NCI-H526 treated with DMSO at 0.1 percent for 48 hours (cell line): ENCODE data around the gene ADCY2.

Experiments
- DNase-seq: peaks from one replicate; lab custom pipeline; 2025; lab: John Stamatoyannopoulos, UW

The ADCY2 gene

DNA sequence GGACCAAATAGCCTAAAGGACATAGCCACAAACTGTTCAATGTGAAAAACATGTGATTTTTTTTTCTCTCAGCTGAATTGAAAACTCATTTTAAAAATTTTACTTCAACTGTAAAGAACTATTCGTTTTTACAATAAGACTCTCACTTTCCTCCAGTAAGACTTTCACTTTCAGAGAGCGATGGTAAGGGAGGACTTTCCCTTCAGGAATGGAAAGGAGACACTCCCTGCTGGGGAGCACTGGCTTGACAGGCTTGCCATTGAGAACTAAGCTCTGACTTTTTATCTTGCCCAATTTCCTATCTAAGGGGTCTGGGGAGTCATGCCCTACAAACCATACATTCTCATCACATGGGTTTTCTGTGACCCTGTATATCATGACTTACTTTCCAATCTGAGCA is 268.3 kb downstream of the ADCY2 start:
- no peak for DNase-seq

DNA sequence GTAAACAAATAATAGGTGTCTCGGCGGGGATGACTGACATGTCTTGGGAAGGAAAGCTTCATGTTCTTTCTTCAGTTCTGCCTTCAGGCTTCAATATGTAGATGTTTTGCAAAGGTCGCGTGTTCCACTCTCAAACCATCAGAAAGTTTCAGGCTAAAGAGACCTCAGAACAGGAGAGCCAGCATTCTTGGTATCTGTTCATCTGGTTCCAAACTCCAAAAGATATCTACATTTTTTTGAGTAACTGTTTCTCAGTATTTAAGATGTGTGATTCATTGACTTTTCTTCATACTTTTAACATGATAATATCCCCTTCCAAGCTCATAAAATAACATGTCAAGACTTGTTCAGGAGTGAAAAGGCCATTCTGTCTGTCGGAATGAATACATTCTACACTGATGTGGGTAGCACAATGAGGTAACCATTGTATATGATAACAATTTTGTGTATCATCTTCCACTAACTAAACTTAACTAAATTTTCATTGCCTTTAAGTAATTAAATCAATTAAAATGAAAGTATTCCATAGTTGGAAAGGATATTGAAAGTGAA is 271.4 kb downstream of the ADCY2 start:
- no peak for DNase-seq

DNA sequence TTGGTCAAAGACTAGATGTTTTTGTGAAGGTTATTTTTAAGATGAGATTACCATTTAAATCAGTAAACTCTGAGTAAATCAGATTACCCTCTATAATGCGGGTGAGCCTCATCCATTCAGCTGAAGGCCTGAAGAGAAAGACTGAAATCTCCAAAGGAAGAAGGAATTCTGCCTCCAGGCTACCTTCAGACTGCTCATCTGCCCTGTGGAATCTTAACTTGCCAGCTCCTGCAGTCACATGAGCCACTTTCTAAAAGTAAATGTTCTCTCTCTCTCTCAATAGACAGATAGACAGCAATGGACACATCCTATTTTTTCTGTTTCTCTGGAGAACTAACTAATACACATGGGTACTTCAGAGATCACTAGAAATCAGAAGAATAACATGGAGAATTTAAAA is 272.2 kb downstream of the ADCY2 start:
- DNase-seq = no peak

DNA sequence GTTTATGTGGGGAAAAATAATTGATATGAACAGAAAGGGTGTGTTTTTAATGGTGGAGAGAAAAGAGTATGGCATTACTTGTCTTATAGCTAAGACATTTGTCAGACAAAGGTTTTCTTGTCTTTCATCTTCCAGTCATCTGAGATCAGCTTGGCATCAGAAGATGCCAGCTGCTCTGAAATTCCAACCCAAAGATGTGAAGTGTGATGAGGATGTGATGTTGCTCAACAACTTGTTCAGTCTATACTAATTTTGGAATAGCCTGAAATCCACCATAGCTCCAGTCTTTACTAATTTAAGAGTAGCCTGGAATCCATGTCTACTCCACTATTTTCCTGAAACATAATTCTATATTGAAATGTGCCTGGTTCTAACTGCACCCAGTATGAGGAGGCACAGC is 272.7 kb downstream of the ADCY2 start:
- no peak for DNase-seq

DNA sequence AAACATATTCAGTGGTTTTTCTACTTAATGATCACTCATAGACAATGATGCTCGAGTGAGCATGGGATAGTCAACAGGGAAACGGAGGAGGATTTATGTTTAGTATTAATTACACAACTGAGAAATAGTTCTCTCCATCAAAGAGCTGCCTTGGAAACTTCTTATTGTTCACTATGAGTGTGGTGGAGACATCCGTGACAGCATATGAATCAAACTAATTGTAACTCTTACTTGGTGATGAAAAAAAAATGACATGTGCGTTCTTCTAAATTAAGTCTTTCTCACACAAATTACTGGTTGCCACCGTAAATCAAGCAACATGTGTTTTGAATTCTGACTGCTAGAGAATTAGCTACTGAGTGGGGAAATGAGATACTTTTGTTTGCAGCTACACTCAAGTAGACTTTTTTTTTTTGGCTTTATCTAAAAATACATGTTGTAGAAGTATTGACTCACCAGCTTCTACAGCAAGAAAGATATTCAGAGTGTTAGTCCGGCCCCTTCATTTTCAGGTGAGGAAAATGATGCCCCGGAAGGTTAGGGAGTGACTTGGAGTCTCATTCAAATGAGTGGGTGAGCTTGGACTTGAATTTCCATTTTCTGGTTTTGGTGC is 275.5 kb downstream of the ADCY2 start:
- DNase-seq = no peak

DNA sequence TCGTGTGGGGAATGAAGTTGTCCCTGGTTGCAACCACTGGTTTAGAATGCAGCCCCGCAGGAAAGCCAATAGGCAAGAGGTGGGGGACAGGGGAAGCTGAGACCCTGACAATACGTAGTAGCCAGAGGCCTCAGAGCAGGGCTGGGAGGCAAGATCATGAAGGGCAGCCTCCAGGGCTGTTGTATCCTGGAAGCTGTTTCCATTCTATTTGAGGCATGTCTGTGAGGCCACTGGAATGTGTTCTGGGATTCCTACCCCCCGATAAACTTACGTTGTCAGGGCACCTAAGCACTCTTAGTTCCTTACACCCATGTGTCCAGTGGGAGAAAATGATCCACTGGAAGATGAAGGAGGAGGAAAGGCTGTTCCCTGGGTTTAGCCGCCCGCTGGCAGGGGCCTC is 277.7 kb downstream of the ADCY2 start:
- DNase-seq = no peak

DNA sequence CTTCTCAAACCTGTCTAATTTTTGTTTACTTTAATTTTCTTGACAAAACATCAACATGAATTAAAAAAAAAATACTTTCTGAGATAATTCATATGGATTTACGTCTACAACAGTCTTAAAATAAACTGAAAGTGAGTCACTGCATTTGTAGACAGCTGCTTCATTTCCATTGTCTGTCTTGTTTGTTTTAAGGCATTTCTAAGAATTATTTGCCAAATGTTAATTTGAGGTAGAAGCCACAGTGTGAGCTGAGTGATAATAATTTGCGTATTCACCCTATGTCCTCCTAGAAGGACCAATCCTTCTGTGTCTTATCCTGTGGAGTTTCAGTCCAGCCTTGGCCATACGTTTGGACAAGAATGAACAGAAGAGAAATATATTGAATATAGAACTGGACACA is 280.5 kb downstream of the ADCY2 start:
- no peak for DNase-seq

DNA sequence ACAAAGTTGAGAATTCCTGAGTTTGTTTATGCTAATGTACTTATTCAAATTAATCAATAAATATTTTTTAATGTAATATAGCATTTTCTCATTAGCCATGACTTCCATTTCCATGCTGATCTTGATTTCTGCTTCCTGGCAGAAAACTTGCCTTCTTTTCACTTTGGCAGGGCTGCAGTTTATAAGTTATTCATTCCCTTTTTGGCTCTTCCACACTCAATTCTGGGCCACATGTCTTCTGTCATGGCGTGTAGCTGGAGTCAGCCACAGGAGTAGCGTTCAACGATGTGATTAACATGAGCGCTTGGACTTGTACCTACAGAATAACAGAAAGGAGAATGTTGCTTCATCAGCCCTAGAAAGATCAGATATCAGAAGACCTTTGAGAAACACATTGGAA is 282.1 kb downstream of the ADCY2 start:
- DNase-seq = no peak

DNA sequence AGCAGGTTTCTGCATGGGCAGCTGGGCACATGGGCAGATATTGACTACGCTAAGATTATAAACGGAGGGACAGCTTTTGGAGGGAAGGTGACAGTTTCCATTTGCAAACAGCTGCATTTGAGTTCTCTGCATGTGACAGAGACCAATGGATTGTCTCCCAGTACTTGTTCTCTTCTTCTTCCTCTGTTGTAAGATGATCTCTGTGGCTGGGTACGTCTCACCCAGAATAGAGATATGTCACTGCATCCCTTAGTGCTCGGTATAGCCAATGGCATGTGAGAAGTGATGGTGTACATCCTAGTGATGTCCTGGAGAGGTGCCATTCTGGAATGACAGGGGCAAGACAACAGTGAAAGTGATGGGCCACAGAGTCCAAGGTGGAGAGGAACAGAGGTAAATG is 283.7 kb downstream of the ADCY2 start:
- no peak for DNase-seq

DNA sequence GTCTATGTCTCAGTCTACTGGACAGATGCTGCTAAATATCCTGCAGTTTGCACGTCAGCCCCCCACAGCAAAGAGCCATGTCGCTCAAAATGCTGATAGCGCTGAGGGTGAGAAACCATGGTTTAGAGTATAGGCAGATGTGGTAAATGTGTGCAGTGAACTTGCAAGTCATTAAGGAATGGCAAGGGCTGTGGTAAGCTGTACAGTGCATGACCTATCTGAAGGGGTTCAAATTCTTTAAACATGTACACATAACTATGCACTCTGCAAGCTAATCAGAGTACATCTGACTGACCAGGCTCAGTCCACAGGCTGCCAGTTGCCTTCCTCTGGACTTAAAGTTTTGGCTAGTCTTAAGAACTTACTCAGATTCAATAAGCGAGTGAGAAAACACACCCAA is 284.3 kb downstream of the ADCY2 start:
- DNase-seq = no peak

DNA sequence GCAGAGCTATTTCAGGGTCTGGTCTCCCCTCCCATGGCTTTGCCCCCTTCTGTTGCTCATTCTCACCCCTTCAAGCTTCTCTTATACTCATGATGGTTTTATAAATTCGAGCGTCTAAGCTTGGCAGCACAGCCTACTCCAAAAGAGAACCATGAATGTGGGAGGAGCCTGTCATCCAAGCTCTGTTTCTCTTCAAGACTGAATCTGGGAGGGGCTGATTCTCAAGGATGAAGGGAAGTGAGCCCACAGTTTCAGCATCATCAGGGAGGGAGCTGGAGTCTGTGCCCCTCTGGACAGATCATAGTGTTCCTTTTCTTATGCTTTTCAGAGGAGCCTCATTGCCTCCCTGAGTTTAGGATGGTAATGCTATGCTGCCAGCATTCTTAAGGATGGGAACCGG is 286.4 kb downstream of the ADCY2 start:
- DNase-seq = no peak

DNA sequence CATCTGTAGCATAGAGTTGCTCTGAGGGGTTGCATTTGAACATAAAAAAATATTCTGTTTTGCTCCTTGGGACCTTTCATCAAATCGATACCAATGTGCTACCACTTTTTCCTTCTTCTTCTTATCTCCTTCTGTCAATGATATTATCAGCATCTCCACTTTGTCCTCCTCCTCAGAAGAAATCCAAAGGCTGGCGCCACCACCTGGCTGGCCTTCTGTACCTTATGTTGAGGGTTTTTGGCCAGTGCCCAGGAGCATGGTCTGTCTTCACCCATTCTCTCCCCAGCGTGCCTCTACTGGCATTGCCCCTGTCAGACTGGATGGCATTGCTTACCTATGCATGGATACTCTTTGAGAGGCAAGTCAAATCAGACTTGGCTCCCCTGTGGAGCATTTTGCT is 287.8 kb downstream of the ADCY2 start:
- DNase-seq = no peak

DNA sequence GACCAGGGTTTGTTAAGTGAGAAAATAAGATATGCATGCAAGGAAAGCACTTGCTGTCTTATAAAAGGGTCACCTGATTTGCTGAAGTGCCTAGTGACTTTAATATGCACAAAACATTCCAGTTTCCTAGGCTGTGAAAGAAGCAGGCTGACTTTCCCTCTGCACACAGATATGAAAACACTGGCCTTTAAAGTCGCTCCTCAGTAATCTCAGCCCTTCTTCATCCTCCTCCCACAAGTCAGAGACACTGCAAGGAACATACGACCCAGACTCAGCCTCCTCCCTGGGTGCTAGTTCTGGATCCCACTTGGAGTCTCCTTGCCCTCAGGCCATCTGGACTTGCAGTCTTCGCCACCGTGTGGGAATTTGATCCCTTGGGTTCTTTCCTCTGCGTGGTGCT is 288.9 kb downstream of the ADCY2 start:
- DNase-seq = no peak

DNA sequence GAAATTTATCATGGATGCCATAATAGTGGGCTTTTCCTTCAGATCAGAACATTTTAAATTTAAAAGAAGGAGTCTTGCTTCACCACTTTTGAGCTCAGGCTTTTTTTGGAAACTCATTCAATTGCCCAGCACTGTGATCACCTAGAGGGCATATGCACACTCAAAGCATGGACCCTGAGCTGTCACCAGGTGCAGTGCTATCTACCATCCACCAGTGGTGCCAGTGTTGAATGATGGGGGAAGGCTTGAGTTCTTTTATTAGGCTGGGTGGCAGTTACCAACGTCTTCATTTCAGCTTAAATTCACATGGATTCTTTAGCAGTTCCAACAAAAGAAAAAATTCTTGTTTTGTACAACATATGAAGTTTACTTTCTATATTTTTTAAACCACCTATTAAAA is 290.9 kb downstream of the ADCY2 start:
- no peak for DNase-seq

DNA sequence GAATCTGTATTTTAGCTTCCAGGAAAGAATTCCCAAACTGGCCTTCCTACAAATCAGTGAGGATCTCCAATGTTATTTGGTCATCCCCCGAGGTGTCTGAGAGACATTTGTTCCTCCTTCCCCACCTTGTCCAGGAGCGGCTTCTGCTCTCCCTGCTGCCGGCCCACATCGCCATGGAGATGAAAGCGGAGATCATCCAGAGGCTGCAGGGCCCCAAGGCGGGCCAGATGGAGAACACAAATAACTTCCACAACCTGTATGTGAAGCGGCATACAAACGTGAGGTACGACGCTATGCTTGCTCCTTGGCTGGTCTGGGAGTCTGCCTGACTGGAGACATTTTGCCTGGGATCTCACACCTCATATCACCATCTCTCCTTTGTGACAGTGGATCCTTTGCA is 294.6 kb downstream of the ADCY2 start:
- no peak for DNase-seq

DNA sequence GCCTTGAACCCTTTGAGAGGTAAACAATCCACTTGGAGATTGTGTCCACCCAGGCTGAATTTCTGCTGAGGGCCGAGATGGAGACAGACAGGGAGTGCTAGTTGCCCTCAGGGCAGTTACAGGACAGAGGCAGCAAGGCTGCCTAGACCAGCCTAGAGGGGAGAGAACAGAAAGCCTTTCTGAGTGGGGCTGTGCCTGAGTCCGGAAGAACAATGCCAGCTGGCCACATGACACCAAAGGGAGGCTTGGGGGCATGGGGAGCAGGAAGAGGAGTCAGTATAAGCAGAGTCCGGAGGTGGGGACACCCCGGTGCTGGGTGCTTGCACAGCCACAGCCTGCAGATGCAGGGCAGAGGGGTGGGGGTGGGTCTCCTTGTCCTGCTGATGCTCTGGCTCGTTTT is 309.3 kb downstream of the ADCY2 start:
- DNase-seq = no peak

DNA sequence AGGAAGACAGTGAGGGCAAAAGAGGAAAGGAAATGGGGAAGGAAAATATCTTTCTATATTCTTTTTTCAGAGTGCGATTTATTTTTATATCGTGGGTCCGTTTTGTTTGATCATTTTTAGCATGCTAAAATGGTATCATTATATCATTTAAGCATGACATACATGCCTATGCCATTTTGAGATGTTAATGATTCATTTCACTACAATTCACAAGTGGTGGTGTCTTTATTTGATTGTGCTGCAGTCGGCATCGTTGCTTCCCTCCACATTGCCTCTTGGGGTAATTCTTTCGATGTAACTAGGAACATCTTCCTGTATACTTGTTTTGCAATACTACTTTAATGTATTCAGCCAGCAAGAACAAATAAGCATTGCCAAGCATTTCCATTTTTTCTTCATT is 309.8 kb downstream of the ADCY2 start:
- no peak for DNase-seq

DNA sequence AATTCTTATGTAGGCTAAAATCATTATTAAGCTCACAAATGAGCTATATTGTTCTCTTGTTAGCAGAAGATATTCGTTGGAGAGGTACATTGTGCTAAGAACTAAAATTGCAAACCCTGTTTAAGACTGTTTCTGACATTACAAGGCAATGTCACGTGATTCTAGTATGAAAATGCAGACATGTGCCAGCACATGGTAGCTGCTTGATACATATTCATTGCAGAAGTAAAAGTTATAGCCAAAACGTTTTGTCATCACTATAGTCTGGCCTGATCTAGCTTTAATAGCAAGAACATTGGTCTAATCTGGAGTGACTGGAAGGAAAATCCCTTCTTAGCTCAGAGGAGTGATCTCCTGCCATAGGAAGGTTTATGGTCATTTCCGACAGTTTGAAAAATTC is 310.3 kb downstream of the ADCY2 start:
- DNase-seq = no peak

DNA sequence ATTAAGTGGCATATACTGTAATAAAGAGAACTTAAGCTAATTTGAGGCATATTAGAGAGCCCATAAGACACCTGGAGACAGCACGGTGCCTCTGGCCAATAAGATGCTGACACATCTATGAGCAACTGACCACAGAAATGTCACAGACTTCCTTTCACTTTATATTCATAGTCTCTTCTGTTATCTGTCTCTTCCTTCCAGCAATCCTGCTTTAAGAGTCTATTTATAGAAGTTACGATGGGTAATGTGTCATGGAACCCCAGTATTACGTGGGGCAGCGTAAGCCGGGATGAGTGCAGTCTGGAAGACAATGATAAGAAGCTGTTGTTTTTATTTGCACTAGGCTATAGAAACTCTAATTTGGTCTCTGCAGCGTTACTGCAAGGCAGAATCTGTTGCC is 318.2 kb downstream of the ADCY2 start:
- DNase-seq = no peak

DNA sequence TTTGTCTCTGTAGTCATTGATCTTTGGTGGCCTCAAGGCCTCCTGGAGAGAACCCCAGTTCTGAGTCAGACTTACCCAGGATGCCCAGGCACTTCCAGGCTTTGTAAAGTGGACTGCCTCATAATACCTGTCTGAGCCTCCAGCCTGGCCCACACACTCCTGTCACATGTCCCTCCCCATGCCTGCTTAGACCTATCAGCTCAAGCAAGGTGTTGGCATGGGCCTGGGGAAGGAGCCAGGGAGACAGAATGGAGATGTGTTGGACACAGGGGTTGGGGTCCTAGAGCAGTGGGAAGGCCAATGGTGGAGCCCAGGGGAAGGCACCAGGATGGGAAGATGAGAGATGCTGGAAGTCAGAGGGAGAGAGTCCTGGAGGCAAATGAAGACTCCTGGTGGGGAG is 318.8 kb downstream of the ADCY2 start:
- DNase-seq = no peak

DNA sequence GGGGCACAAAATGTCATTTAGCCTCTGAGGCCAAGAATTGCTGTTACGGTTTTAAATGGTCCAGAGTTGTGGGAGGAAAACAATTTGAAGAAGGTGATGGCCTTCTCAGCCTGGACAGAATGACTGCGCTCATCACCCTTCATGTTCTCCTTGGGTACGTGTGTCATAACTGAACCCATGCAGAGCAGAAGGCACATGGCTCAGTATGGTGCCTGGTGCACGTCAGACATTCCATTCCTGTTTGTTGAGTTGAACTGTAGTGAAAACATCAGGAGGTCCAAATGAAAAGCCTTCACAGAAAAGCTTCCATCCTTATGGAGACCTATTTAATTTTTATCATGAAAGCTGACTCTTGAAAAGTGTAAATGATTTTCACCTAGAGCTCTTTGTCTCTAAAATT is 321.8 kb downstream of the ADCY2 start:
- no peak for DNase-seq

DNA sequence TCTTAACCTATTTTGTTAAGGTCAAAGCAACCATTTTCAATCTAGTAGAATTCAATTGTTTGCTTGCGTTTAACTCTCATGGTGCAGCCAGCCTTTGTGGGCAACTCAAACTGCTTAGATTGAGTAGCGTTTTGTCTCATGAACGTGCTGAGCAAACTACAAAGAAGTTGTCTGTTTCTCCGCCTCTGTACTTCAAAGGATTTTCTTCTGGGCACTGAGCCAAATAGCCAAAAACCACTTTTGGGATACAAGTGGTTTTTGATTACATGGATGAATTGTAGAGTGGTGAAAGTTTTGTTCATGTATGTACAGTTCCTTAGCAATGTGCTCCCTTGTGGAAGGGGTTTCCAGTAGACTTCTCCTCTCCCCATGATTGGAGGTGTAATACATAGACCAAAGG is 332.1 kb downstream of the ADCY2 start:
- no peak for DNase-seq

DNA sequence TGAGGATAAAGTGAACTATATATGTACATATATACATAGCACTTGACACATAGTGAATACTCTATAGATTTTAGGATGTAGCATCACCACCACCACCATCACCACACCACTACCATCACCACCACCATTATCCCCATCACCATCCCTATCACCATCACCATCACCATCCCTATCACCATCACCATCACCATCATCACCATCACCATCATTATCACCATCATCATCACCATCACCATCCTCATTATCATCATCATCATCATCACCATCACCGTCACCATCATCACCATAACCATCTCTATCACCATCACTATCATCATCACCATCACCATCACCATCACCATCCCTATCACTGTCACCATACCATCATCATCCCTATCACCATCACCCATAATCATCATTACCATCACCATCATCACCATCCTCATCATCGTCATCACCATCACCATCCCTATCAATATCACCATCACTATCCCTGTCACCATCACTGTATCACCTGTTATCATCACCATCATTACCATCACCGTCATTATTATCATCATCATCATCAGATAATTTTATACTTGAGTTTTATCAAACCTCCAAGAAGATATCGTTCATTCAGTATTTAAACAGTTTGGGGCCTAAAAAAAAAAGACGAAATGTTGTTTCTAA is 345.6 kb downstream of the ADCY2 start:
- no peak for DNase-seq

DNA sequence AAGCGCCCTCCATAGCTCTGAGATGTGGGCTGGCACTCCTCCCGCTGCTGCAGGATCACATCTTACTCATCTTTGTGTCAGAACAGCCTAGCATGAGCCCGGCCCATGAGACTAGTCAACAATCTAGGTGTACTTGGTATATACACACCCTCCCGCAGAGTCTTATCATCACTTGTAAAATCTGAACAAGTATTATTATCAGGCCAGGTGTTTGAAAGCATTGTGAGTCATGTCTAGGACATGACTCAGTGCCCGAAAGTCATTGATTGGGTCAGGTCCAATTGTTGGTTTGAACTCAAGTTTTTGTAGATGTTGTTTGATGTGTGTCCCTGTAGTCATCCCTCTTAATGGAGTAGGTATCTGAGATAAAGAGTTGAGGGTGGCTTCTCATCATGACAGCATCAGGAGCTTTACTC is 346.3 kb downstream of the ADCY2 start:
- DNase-seq = no peak
